D721Med (cell line): ENCODE results near the gene RPTN.

ENCODE experiments used
- DNase-seq: peaks from one replicate; pipeline ENCODE4 v3.0.0; 2011; ENCODE audit warnings: low spot score; ENCODE audit not compliant: insufficient read length
- FAIRE-seq: peaks from 2 replicates; lab custom pipeline; 2011; peaks lifted over from hg19 to GRCh38; lab: Jason Lieb, UNC
- TF ChIP-seq, protein P1 (sequence below): IDR thresholded peaks from 2 replicates; pipeline ENCODE4 v1.5.1; 2012; ENCODE audit warnings: mild to moderate bottlenecking, control low read depth; ENCODE audit not compliant: insufficient read depth; ENCODE audit errors: missing control alignments

RPTN gene

DNA sequence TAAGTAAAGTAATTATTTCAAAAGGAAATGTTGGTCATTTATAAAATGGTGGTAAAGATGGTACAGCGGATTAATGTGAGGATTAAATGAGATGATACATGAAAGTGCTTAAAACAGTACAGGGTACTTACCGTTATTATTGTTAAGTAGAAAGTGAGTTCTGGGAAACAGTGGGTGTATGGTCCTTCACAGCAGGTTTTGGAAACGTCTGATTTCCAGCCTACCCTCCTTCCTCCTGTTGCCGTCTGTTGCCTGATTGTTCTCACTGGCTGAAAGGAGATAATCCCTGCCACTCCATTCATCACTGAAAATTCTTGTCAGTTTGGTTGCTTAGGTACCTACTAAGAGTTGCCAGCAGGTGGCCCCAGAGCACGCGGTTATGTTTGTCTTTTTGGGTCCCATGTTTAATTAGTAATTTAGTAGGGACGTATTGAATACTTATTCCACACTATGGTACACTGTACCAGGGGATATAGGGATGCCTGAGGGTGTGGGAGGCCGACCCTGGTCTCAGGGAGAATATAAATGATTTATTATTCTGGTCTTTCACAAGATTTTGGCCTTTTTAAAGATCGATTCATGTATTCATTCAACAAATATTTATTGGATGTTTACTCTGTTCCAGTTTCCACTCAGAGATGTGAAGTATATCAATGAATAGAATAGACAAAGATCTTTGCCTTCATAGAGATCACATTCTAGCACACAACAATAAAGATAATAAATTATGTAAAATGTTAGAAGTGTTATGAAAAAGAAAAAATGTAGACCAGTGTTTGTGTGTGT lies 30.8 kb upstream of the RPTN start:
- TF ChIP-seq, protein P1, sequence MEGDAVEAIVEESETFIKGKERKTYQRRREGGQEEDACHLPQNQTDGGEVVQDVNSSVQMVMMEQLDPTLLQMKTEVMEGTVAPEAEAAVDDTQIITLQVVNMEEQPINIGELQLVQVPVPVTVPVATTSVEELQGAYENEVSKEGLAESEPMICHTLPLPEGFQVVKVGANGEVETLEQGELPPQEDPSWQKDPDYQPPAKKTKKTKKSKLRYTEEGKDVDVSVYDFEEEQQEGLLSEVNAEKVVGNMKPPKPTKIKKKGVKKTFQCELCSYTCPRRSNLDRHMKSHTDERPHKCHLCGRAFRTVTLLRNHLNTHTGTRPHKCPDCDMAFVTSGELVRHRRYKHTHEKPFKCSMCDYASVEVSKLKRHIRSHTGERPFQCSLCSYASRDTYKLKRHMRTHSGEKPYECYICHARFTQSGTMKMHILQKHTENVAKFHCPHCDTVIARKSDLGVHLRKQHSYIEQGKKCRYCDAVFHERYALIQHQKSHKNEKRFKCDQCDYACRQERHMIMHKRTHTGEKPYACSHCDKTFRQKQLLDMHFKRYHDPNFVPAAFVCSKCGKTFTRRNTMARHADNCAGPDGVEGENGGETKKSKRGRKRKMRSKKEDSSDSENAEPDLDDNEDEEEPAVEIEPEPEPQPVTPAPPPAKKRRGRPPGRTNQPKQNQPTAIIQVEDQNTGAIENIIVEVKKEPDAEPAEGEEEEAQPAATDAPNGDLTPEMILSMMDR = peak; percentile 83
- DNase-seq = no peak
- FAIRE-seq = no peak

DNA sequence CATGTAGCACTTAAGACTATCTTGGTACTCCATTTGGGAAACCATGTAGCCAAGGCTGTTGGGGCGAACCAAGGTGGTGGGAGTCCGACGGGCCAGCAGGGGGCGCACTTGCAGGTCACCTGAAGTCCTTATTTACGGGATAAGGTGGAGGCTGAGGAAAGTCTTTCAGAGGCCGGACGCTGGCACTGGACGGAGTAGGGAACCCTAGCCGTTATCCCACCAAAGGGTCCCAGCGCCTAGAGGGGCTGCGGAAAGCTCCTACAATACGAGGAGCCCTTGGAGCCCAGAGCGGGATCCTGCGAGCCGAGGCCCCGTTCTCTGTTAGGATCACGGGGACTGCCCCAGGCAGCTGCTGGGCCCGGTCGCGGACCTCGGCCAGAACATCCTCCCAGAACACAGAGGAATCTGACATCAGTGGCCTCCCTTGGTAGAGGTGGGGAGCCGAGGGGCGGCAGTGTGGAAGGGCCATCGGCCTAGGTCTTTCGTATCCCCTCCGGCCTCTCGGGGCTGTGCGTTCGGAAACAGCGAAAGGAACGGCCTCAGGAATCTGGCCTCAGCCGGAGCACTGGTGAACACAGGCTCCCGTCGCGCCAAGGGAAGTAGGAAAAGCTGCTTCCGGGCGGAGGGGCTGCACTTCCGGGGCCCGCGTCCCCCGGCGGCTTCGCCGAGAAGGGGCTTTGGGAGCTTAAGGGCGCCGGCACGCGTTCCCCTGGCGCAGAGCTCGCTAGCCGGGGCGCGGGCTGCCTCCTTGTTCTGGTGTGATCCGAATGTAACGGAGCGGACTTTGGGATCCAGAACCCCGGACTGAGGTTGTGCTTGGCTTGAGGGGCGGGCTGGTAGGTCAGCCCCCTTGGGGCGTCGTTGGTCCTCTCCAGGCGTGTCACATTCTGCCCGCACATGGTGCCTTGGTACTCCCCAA lies 29.9 kb upstream of the RPTN start:
- TF ChIP-seq, protein P1 = peak; percentile 38
- DNase-seq (no peak), FAIRE-seq (no peak)

DNA sequence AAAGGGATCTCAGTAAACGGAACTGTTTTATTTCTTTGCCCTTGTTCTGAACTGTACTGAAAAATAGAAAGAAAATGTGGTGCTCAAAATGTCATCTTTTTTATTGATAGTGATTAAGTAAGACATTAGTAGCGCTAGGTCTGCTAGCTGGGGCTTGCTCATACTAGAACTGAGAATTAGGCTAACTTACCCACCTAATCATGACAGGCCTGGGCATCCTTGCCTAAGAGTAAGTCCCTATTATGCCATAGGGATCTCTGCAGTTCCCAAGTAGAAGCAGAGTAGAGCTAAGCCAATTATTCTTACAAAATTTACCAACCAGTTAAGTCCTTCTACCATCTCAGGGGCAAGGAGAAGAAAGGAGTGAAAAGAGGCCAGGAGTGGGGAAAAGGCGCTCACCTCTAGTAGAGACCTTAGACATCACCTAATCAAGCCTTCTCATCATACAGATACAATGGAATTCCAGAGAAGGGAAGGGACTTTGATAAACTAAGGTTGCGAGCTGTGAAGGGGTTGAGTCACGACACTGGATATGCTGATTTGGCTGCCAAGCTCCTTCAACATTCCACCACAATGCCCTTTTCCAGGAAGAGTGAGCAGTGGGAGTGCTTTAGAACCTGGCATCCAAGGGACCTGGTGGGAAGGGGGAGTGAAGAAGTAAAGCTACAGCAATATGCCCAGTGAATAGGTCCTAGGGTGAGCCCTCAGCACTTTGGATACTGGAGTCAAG lies 27.7 kb upstream of the RPTN start:
- FAIRE-seq (no peak), DNase-seq (no peak)
- TF ChIP-seq, protein P1 = no peak

DNA sequence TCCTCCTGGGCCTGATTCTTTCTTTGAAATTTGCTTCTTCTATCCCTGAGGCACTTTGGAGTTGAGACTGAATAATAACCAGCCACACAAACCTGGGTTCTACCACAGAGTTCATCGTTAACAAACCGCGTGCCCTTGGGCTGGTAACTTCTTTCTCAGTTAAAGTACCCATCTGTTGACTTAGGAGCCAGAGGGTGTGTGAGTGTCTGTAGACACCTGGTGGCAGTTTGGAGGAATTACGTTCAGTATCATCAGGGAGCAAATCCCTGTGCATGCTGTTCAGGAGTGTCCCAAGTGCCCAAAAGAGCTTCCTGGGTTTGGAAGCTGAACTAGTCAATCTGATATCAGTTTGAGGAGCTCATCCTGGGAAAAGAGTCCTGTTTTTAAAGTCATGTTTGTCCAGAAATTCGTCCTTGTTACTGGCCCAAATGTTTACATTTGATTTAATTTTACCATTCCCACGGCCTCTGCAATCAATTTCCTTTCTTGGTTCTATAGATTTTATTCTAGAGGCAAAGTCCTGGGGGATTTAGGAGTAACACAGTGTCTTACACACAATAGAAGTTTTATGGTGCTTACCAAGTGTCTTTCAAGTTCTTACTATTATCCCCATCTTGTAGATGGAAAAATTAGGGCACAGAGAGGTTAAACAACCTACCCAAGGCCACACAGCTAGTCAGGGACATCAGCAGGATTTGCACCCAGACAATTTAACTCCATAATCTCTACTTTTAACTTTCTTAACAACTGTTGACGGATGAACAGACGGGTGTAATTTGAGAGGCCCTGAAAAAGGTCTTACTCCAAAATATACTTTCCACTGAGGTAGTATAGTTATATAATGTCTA lies 26.7 kb upstream of the RPTN start:
- FAIRE-seq (no peak), DNase-seq (no peak)
- TF ChIP-seq, protein P1 = peak; percentile 91

DNA sequence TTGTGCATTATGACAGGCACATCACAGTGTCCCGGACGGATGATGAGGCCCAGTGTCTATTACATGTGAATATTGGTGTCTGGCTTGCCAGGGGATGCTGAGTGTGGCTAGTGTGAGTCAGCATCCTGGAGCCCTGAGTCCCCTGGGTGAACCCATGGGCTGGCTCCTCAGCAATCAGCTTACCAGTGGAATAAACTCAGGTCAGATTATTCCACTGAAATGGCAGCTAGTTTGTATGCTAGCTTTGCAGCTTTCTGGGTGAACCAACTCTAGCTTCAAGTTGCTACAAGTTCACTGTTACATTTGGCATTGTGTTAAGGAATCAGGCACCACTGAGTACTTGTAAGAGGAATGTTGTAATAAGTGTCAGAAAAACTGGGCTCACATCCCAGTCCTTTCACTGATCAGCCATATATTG lies 23.9 kb upstream of the RPTN start:
- DNase-seq (no peak), FAIRE-seq (no peak)
- TF ChIP-seq, protein P1 = no peak

DNA sequence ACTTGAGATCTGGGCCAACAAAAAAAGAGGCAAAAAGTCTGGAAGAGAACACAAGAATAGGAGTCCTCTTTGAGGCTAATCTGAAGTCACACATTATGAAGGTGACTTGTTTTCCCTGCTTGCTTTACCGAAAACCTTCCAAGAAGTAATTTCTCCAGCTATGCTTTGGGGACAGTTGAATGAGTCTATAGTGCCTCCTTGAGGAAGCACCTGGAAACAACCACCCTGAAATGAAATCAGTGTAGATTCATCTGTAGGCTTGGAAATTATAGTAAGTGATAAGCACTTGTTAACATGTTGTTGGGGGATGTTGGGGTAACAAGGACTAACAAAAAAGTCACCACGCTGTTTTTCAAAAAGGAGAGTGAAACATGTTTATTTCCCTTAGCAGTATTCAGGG lies 23.4 kb upstream of the RPTN start:
- FAIRE-seq (no peak), DNase-seq (no peak)
- TF ChIP-seq, protein P1 = peak; percentile 21
